Activated CD4-positive, alpha-beta T cell treated with anti-CD3 and anti-CD28 coated beads, Interleukin-2, amount 10 ng/mL, durations not matched to agents 24 days and 14 days (primary cell): ENCODE results near the gene CARD19. TPM values are rescaled to one million over a fixed set of nuclear protein-coding genes. Genes with fewer than 3 reads are reported as not detected.
"Not testable (repeated sequence)": the region's sequence is repeated elsewhere in the genome, so short reads cannot be mapped to it uniquely, and the experiment has no call there.

Source experiments
- DNase-seq: peaks from one replicate; pipeline ENCODE4 v3.0.0; 2022
- H3K27ac Mint-ChIP-seq: one replicate; pipeline ENCODE4 v1.8.0; 2022; ENCODE audit warnings: mild to moderate bottlenecking, mixed read lengths
- H3K27me3 Mint-ChIP-seq: one replicate; pipeline ENCODE4 v1.8.0; 2022; ENCODE audit warnings: mixed read lengths
- H3K36me3 Mint-ChIP-seq: one replicate; pipeline ENCODE4 v1.8.0; 2022; ENCODE audit warnings: low read depth, mild to moderate bottlenecking, mixed read lengths
- H3K4me1 Mint-ChIP-seq: one replicate; pipeline ENCODE4 v1.8.0; 2021; ENCODE audit warnings: mixed read lengths
- H3K4me3 Mint-ChIP-seq: one replicate; pipeline ENCODE4 v1.8.0; 2022; ENCODE audit warnings: mild to moderate bottlenecking, moderate library complexity, mixed read lengths
- H3K9me3 Mint-ChIP-seq: one replicate; pipeline ENCODE4 v1.8.0; 2021; ENCODE audit warnings: mixed read lengths
- intact Hi-C: fragments of 100-400 bp; cut with micrococcal nuclease; formaldehyde crosslinking; loops from one replicate; pipeline ENCODE4 v1.15.1; 2023
- total RNA-seq: library from RNA; stranded (reverse); gene quantifications from 2 replicates; pipeline ENCODE4 v1.2.3, GENCODE V29; 2022

Gene CARD19
- total RNA-seq, 1 donor from 2014 or later = 44.0 TPM

GRCh38 chr9:93136011-93136440, 40.0 kb downstream of the CARD19 start:
- DNase-seq = no peak
- Mint-ChIP-seq H3K36me3 (peaks cover 21% of the 10 kb centered on the region), H3K27ac (peak overlapping the region; percentile 20), H3K9me3 (no peaks in the 10 kb centered on the region), H3K27me3 (no peaks in the 10 kb centered on the region), H3K4me3 (no peak overlapping the region), H3K4me1 (peaks cover 53% of the 10 kb centered on the region)
- intact Hi-C loops = no loop called here

GRCh38 chr9:93137362-93137761, 41.3 kb downstream of the CARD19 start:
- intact Hi-C loops = no loop called here
- no peak overlapping the region for H3K27ac Mint-ChIP-seq

GRCh38 chr9:93138171-93138764, 42.3 kb downstream of the CARD19 start:
- Mint-ChIP-seq H3K4me3 (no peak overlapping the region), H3K9me3 (no peaks in the 10 kb centered on the region), H3K27me3 (no peaks in the 10 kb centered on the region), H3K36me3 (no peaks in the 10 kb centered on the region), H3K4me1 (peaks cover 41% of the 10 kb centered on the region), H3K27ac (no peak overlapping the region)
- intact Hi-C loops = no loop called here
- peak; percentile 57 for DNase-seq

More at GRCh38 chr9:93137362-93137761, 41.3 kb downstream of the CARD19 start:
- H3K27me3 Mint-ChIP-seq = no peaks in the 10 kb centered on the region
- H3K4me3 Mint-ChIP-seq = no peak overlapping the region
- H3K9me3 Mint-ChIP-seq = no peaks in the 10 kb centered on the region
- no peak for DNase-seq
- H3K4me1 Mint-ChIP-seq = peaks cover 44% of the 10 kb centered on the region
- peaks cover 8% of the 10 kb centered on the region for H3K36me3 Mint-ChIP-seq

- Mint-ChIP-seq H3K4me3 (no peak overlapping the region), H3K9me3 (no peaks in the 10 kb centered on the region), H3K27ac (no peak overlapping the region), H3K27me3 (no peaks in the 10 kb centered on the region), H3K36me3 (peaks cover 3% of the 10 kb centered on the region), H3K4me1 (peaks cover 47% of the 10 kb centered on the region)
- intact Hi-C loops = no loop called here
- DNase-seq = no peak
Measured at GRCh38 chr9:93139365-93140182, 43.6 kb downstream of the CARD19 start.

- Mint-ChIP-seq H3K4me1 (peaks cover 43% of the 10 kb centered on the region), H3K27me3 (no peaks in the 10 kb centered on the region), H3K9me3 (peaks cover 9% of the 10 kb centered on the region), H3K4me3 (no peak overlapping the region), H3K36me3 (peaks cover 14% of the 10 kb centered on the region), H3K27ac (no peak overlapping the region)
- DNase-seq = peak; percentile 54
- intact Hi-C loops = no loop called here
Measured at GRCh38 chr9:93141771-93142483, 45.9 kb downstream of the CARD19 start.

- intact Hi-C loops = no loop called here
Measured at GRCh38 chr9:93143830-93144530, 48.0 kb downstream of the CARD19 start.

GRCh38 chr9:93146696-93147095, 50.7 kb downstream of the CARD19 start:
- Mint-ChIP-seq H3K27ac (peak overlapping the region; percentile 95), H3K36me3 (peaks cover 29% of the 10 kb centered on the region), H3K4me1 (peaks cover 55% of the 10 kb centered on the region), H3K9me3 (peaks cover 10% of the 10 kb centered on the region), H3K4me3 (peak overlapping the region; percentile 74)
- intact Hi-C loops = loop anchor here (1.0 to 5.0 kb wide), 4 partner anchors 10 to 1021 kb away; partner anchors contain the start of gene NINJ1
- peak; percentile 65 for DNase-seq
- not testable (repeated sequence) for H3K27me3 Mint-ChIP-seq

More at GRCh38 chr9:93143830-93144530, 48.0 kb downstream of the CARD19 start:
- H3K9me3 Mint-ChIP-seq = peaks cover 10% of the 10 kb centered on the region
- peak overlapping the region; percentile 96 for H3K27ac Mint-ChIP-seq
- no peaks in the 10 kb centered on the region for H3K27me3 Mint-ChIP-seq
- peaks cover 41% of the 10 kb centered on the region for H3K4me1 Mint-ChIP-seq
- peaks cover 29% of the 10 kb centered on the region for H3K36me3 Mint-ChIP-seq
- DNase-seq = peak; percentile 85
- peak overlapping the region; percentile 60 for H3K4me3 Mint-ChIP-seq

- H3K36me3 Mint-ChIP-seq = peaks cover 29% of the 10 kb centered on the region
- peak overlapping the region; percentile 74 for H3K27ac Mint-ChIP-seq
- peaks cover 10% of the 10 kb centered on the region for H3K9me3 Mint-ChIP-seq
- intact Hi-C loops = loop anchor here (5.0 kb wide), 2 partner anchors 185 to 1020 kb away; no protein-coding TSS in a partner anchor
- H3K4me1 Mint-ChIP-seq = peaks cover 53% of the 10 kb centered on the region
- no peak for DNase-seq
- no peak overlapping the region for H3K4me3 Mint-ChIP-seq
- H3K27me3 Mint-ChIP-seq = no peaks in the 10 kb centered on the region
Measured at GRCh38 chr9:93147632-93148031, 51.6 kb downstream of the CARD19 start.

- Mint-ChIP-seq H3K4me1 (peaks cover 47% of the 10 kb centered on the region), H3K27me3 (no peaks in the 10 kb centered on the region), H3K27ac (peak overlapping the region; percentile 87), H3K36me3 (peaks cover 29% of the 10 kb centered on the region), H3K9me3 (peaks cover 10% of the 10 kb centered on the region), H3K4me3 (peak overlapping the region; percentile 48)
- no peak for DNase-seq
- intact Hi-C loops = loop anchor here (5.0 kb wide), 2 partner anchors 186 to 1019 kb away; no protein-coding TSS in a partner anchor
Measured at GRCh38 chr9:93148721-93149120, 52.7 kb downstream of the CARD19 start.

- Mint-ChIP-seq H3K27me3 (no peaks in the 10 kb centered on the region), H3K27ac (peak overlapping the region; percentile 87), H3K9me3 (peaks cover 10% of the 10 kb centered on the region), H3K4me3 (peak overlapping the region; percentile 59), H3K36me3 (peaks cover 27% of the 10 kb centered on the region), H3K4me1 (peaks cover 42% of the 10 kb centered on the region)
- DNase-seq = no peak
- intact Hi-C loops = loop anchor here (5.0 kb wide), 2 partner anchors 187 to 1018 kb away; no protein-coding TSS in a partner anchor
Measured at GRCh38 chr9:93149361-93149760, 53.3 kb downstream of the CARD19 start.

GRCh38 chr9:93151097-93151784, 55.2 kb downstream of the CARD19 start:
- Mint-ChIP-seq H3K27me3 (no peaks in the 10 kb centered on the region), H3K36me3 (peaks cover 21% of the 10 kb centered on the region), H3K4me3 (no peak overlapping the region), H3K4me1 (peaks cover 43% of the 10 kb centered on the region), H3K9me3 (peaks cover 6% of the 10 kb centered on the region), H3K27ac (no peak overlapping the region)
- DNase-seq = no peak
- intact Hi-C loops = no loop called here

- intact Hi-C loops = no loop called here
- no peaks in the 10 kb centered on the region for H3K27me3 Mint-ChIP-seq
- no peak overlapping the region for H3K4me3 Mint-ChIP-seq
- H3K27ac Mint-ChIP-seq = no peak overlapping the region
- peaks cover 3% of the 10 kb centered on the region for H3K36me3 Mint-ChIP-seq
- peaks cover 31% of the 10 kb centered on the region for H3K4me1 Mint-ChIP-seq
- peaks cover 7% of the 10 kb centered on the region for H3K9me3 Mint-ChIP-seq
- DNase-seq = peak; percentile 83
Measured at GRCh38 chr9:93154293-93154903, 58.4 kb downstream of the CARD19 start.
